HK-2 (cell line): ENCODE results near the gene ZDHHC11.

ENCODE experiments used
- DNase-seq: peaks from one replicate; pipeline ENCODE4 v3.0.0-alpha.2; 2018; ENCODE audit not compliant: unreplicated experiment

ZDHHC11 gene

GRCh38 chr5:746258-746761, 104.5 kb downstream of the ZDHHC11 start:
- no peak for DNase-seq
